H1 (cell line): ENCODE measurements around the gene MUC5B. TPM values are rescaled to one million over a fixed set of nuclear protein-coding genes. Genes with fewer than 3 reads are reported as not detected.

Source experiments
- CTCF ChIA-PET: fragments of 300-600 bp; sonication (Branson Sonifier 250); formaldehyde crosslinking; loops from one replicate; lab custom pipeline; 2021; ENCODE audit not compliant: partially characterized antibody; lab: Charles Lee
- POLR2A ChIA-PET: fragments of 300-600 bp; sonication (Branson Sonifier 250); formaldehyde crosslinking; loops from one replicate; lab custom pipeline; 2021; ENCODE audit warnings: inconsistent platforms; ENCODE audit not compliant: partially characterized antibody; lab: Charles Lee
- DNase-seq, 2 experiments: peaks; one replicate each; pipeline versions ENCODE4 v3.0.0 to v3.0.0-alpha.2; 2010 to 2022; ENCODE audit warnings: low spot score in 2 of 2, low read depth in 1 of 2, mixed read lengths in 1 of 2
- FAIRE-seq: peaks from 2 replicates; lab custom pipeline; 2011; peaks lifted over from hg19 to GRCh38; lab: Jason Lieb, UNC
- H2AFZ ChIP-seq: 2 replicates; pipeline ENCODE4 v1.8.1; 2012; ENCODE audit warnings: low read length, inconsistent platforms
- H2AK5ac ChIP-seq: 2 replicates; pipeline ENCODE4 v1.6.1; 2013; ENCODE audit warnings: low read depth, low read length
- H2BK120ac ChIP-seq: replicated peaks from 2 replicates; pipeline ENCODE3; 2013; ENCODE audit warnings: low read depth, low read length, inconsistent platforms
- H2BK12ac ChIP-seq: 2 replicates; pipeline ENCODE4 v1.6.1; 2013; ENCODE audit warnings: low read depth, low read length
- H2BK15ac ChIP-seq: 2 replicates; pipeline ENCODE4 v1.6.1; 2013; ENCODE audit warnings: low read length
- H2BK20ac ChIP-seq: 2 replicates; pipeline ENCODE4 v1.6.1; 2013; ENCODE audit warnings: low read length
- H2BK5ac ChIP-seq: 2 replicates; pipeline ENCODE4 v1.6.1; 2013; ENCODE audit warnings: low read depth, low read length
- H3K14ac ChIP-seq: 2 replicates; pipeline ENCODE4 v1.6.1; 2013; ENCODE audit warnings: inconsistent platforms; ENCODE audit not compliant: insufficient read length
- H3K18ac ChIP-seq: 2 replicates; pipeline ENCODE4 v1.6.1; 2013; ENCODE audit warnings: low read length; ENCODE audit errors: extremely low read depth
- H3K23ac ChIP-seq: 2 replicates; pipeline ENCODE4 v1.6.1; 2013; ENCODE audit warnings: inconsistent platforms; ENCODE audit not compliant: insufficient read length
- H3K23me2 ChIP-seq: 2 replicates; pipeline ENCODE4 v1.6.1; 2013; ENCODE audit warnings: low read depth, low read length
- H3K27ac ChIP-seq: 2 replicates; pipeline ENCODE4 v1.6.1; 2011; ENCODE audit warnings: low read depth, low read length, inconsistent platforms
- H3K27me3 ChIP-seq, 4 experiments: replicated peaks in 1 of 4; 1 replicate in 1 of 4; 2 replicates in 3 of 4; pipeline versions ENCODE4 v1.6.1 to v1.8.1; 2011 to 2013; ENCODE audit warnings: low read length in 3 of 4, mild to moderate bottlenecking in 3 of 4, inconsistent platforms in 2 of 4, mixed read lengths in 2 of 4, moderate library complexity in 1 of 4; ENCODE audit not compliant: control insufficient read depth in 3 of 4, insufficient read depth in 3 of 4; ENCODE audit errors: extremely low read depth in 1 of 4
- H3K36me3 ChIP-seq, 4 experiments: 2 replicates each; pipeline versions ENCODE4 v1.6.1 to v1.8.1; 2011 to 2013; ENCODE audit warnings: mild to moderate bottlenecking in 4 of 4, low read length in 3 of 4, moderate library complexity in 2 of 4, control low read depth in 1 of 4, inconsistent platforms in 1 of 4; ENCODE audit not compliant: insufficient read depth in 4 of 4, control insufficient read depth in 2 of 4
- H3K4ac ChIP-seq: replicated peaks from 2 replicates; pipeline ENCODE3; 2013; ENCODE audit warnings: low read length, low read depth, mixed read lengths, inconsistent platforms; ENCODE audit not compliant: insufficient read length
- H3K4me1 ChIP-seq, 4 experiments: replicated peaks in 1 of 4; 1 replicate in 1 of 4; 2 replicates in 3 of 4; pipeline versions ENCODE4 v1.6.1 to v1.8.1; 2011 to 2013; ENCODE audit warnings: low read length in 3 of 4, inconsistent platforms in 2 of 4, mixed read lengths in 1 of 4; ENCODE audit not compliant: insufficient read depth in 4 of 4, control insufficient read depth in 3 of 4
- H3K4me2 ChIP-seq, 2 experiments: 2 replicates each; pipeline versions ENCODE4 v1.6.1 to v1.8.1; 2011 to 2013; ENCODE audit warnings: low read depth in 2 of 2, low read length in 2 of 2, control low read depth in 1 of 2, inconsistent platforms in 1 of 2, mild to moderate bottlenecking in 1 of 2; ENCODE audit not compliant: insufficient read depth in 1 of 2
- H3K4me3 ChIP-seq, 4 experiments: fragments of 200-600, 300-600 bp in 1 of 4; sonication (generic), shearing (Covaris generic), sonication (Bioruptor Twin) in 1 of 4; 2 replicates each; pipeline versions ENCODE4 v1.5.1 to v1.8.1; 2011 to 2016; ENCODE audit warnings: low read length in 4 of 4, low read depth in 3 of 4, control low read depth in 2 of 4, inconsistent platforms in 2 of 4, mild to moderate bottlenecking in 2 of 4, mixed read lengths in 1 of 4, moderate library complexity in 1 of 4; ENCODE audit not compliant: insufficient read depth in 2 of 4; ENCODE audit errors: extremely low read depth in 1 of 4
- H3K56ac ChIP-seq: replicated peaks from 2 replicates; pipeline ENCODE3; 2013; ENCODE audit warnings: low read depth, mild to moderate bottlenecking, mixed read lengths, low read length, inconsistent platforms; ENCODE audit not compliant: insufficient read length
- H3K79me1 ChIP-seq: 2 replicates; pipeline ENCODE4 v1.6.1; 2013; ENCODE audit warnings: low read depth, low read length, control low read depth
- H3K79me2 ChIP-seq, 2 experiments: 2 replicates each; pipeline versions ENCODE4 v1.6.1 to v1.8.1; 2012 to 2013; ENCODE audit warnings: low read length in 2 of 2, mild to moderate bottlenecking in 2 of 2, inconsistent platforms in 1 of 2; ENCODE audit not compliant: insufficient read depth in 2 of 2, control insufficient read depth in 1 of 2
- H3K9ac ChIP-seq, 4 experiments: replicated peaks in 1 of 4; 1 replicate in 1 of 4; 2 replicates in 3 of 4; pipeline versions ENCODE4 v1.6.1 to v1.8.1; 2011 to 2013; ENCODE audit warnings: low read depth in 3 of 4, low read length in 3 of 4, control low read depth in 2 of 4, mild to moderate bottlenecking in 2 of 4, moderate library complexity in 2 of 4, inconsistent platforms in 1 of 4; ENCODE audit errors: extremely low read depth in 1 of 4
- H3K9me3 ChIP-seq, 2 experiments: 2 replicates each; pipeline versions ENCODE4 v1.6.1 to v1.8.1; 2012 to 2013; ENCODE audit warnings: mild to moderate bottlenecking in 2 of 2, moderate library complexity in 2 of 2, control low read depth in 1 of 2, inconsistent platforms in 1 of 2, low read depth in 1 of 2, low read length in 1 of 2, mixed read lengths in 1 of 2; ENCODE audit not compliant: insufficient read depth in 2 of 2
- H4K20me1 ChIP-seq, 2 experiments: replicated peaks in 1 of 2; 2 replicates each; pipeline versions ENCODE3 to v1.8.1; 2011 to 2013; ENCODE audit warnings: inconsistent platforms in 2 of 2, low read length in 2 of 2, mild to moderate bottlenecking in 1 of 2; ENCODE audit not compliant: insufficient read depth in 2 of 2, control insufficient read depth in 1 of 2
- H4K5ac ChIP-seq: 2 replicates; pipeline ENCODE4 v1.6.1; 2013; ENCODE audit warnings: low read length, low read depth, mixed read lengths, inconsistent platforms; ENCODE audit not compliant: insufficient read length
- H4K8ac ChIP-seq: 2 replicates; pipeline ENCODE4 v1.8.0; 2013; ENCODE audit warnings: mild to moderate bottlenecking, moderate library complexity, low read length, inconsistent platforms; ENCODE audit not compliant: insufficient read depth; ENCODE audit errors: extremely low read depth
- H4K91ac ChIP-seq: replicated peaks from 2 replicates; pipeline ENCODE3; 2013; ENCODE audit warnings: low read length, mixed read lengths, inconsistent platforms; ENCODE audit not compliant: insufficient read length
- ATF3 ChIP-seq: IDR thresholded peaks from 2 replicates; pipeline ENCODE4 v1.6.1; 2011; ENCODE audit warnings: low read depth, mild to moderate bottlenecking, low read length; ENCODE audit not compliant: insufficient read depth
- CTBP2 ChIP-seq: IDR thresholded peaks from 2 replicates; pipeline ENCODE4 v1.7.0; 2011; ENCODE audit warnings: borderline replicate concordance, mild to moderate bottlenecking, moderate library complexity, mixed read lengths, low read length; ENCODE audit not compliant: insufficient read depth, insufficient read length
- KDM4A ChIP-seq: IDR thresholded peaks from one replicate; pipeline ENCODE4 v1.7.1; 2012; ENCODE audit warnings: low read depth, mild to moderate bottlenecking, moderate library complexity, low read length, inconsistent platforms; ENCODE audit not compliant: severe bottlenecking
- NRF1 ChIP-seq: IDR thresholded peaks from 2 replicates; pipeline ENCODE4 v1.6.1; 2011; ENCODE audit warnings: mild to moderate bottlenecking, low read depth, low read length, improper control_type of control experiment
- POLR2A ChIP-seq, 2 experiments: IDR thresholded peaks; 1 replicate in 1 of 2; 2 replicates in 1 of 2; pipeline ENCODE4 v1.6.1; 2011; ENCODE audit warnings: low read depth in 2 of 2, low read length in 2 of 2, mild to moderate bottlenecking in 2 of 2; ENCODE audit errors: control extremely low read depth in 1 of 2
- POU5F1 ChIP-seq: IDR thresholded peaks from 2 replicates; pipeline ENCODE4 v1.6.1; 2011; ENCODE audit warnings: low read depth, mild to moderate bottlenecking, low read length, moderate library complexity
- RBBP5 ChIP-seq: IDR thresholded peaks from 2 replicates; pipeline ENCODE4 v1.7.1; 2012; ENCODE audit warnings: low read depth, mild to moderate bottlenecking, inconsistent platforms, low read length, moderate library complexity, borderline replicate concordance
- SIX5 ChIP-seq: IDR thresholded peaks from 2 replicates; pipeline ENCODE4 v1.6.1; 2011; ENCODE audit warnings: mild to moderate bottlenecking, low read depth, low read length
- SUZ12 ChIP-seq: fragments of 200-600 bp; sonication (generic); IDR thresholded peaks from 2 replicates; pipeline ENCODE4 v1.6.1; 2012; ENCODE audit warnings: mild to moderate bottlenecking, inconsistent platforms, low read length, moderate library complexity, mixed read lengths
- TAF7 ChIP-seq: optimal IDR thresholded peaks from 2 replicates; pipeline ENCODE3; 2011; ENCODE audit warnings: low read depth, mild to moderate bottlenecking, inconsistent platforms, low read length, moderate library complexity, borderline replicate concordance
- TCF12 ChIP-seq: IDR thresholded peaks from 2 replicates; pipeline ENCODE4 v1.6.1; 2011; ENCODE audit warnings: low read depth, mild to moderate bottlenecking, low read length
- whole genome bisulfite sequencing, 2 experiments: shearing (Covaris generic) in 1 of 2; methylation state at CpG; one replicate each; pipeline versions ENCODE4 v1.1.6 to v1.1.7; 2013 to 2015; ENCODE audit warnings: low lambda C conversion rate in 2 of 2, mixed read lengths in 2 of 2, inconsistent platforms in 1 of 2, low coverage in 1 of 2, missing lambda C conversion rate in 1 of 2; ENCODE audit not compliant: insufficient replicate concordance in 2 of 2, insufficient coverage in 1 of 2, insufficient read length in 1 of 2; ENCODE audit errors: extremely low coverage in 1 of 2, missing lambda C conversion rate in 1 of 2; 5-methylcytosine and 5-hydroxymethylcytosine counted together
- polyA plus RNA-seq, 7 experiments: library from polyadenylated mRNA; depleted of rRNA in 3 of 7; stranded (reverse) in 5 of 7; unstranded in 2 of 7; fragments of >200 nt in 5 of 7; fragments of 200-250 nt in 2 of 7; gene quantifications; 1 replicate in 5 of 7; 2 replicates in 1 of 7; 4 replicates in 1 of 7; pipeline versions ENCODE4 v1.2.1 to v1.2.3, GENCODE V29; 2011 to 2013; ENCODE audit warnings: missing spikeins in 2 of 7, mixed read lengths in 2 of 7
- total RNA-seq: library from RNA; stranded (reverse); fragmentation: NEBNext Ultra II Directional; extraction: Animal tissue kit (Norgen Biotek cat#: 25700); gene quantifications from 2 replicates; pipeline ENCODE4 v1.2.1, GENCODE V29; 2021

MUC5B gene
- total and polyA plus RNA-seq, 2 of the 8 experiments (the other 6 are each of a cell fraction or from before 2014, with no cell fraction given): 0.02 to 0.03 TPM

GRCh38 chr11:1205987-1206331, 16.9 kb upstream of the MUC5B start:
- DNase-seq: no peak
- H2AK5ac ChIP-seq: no peak overlapping the region
- no peak for TF ChIP-seq POU5F1
- no peak for TF ChIP-seq NRF1
- no peak for TF ChIP-seq CTBP2
- TF ChIP-seq RBBP5: no peak
- TF ChIP-seq ATF3: no peak
- no peak for TF ChIP-seq SUZ12
- TF ChIP-seq SIX5: no peak
- TF ChIP-seq TAF7: no peak
- TF ChIP-seq TCF12: no peak
- TF ChIP-seq KDM4A: no peak
- TF ChIP-seq POLR2A (IDR thresholded peaks at IDR 0.05; ENCODE audit: control extremely low read depth in 1 of 2, low read depth in 2 of 2, low read length in 2 of 2): no peak

More at GRCh38 chr11:1205987-1206331, 16.9 kb upstream of the MUC5B start:
- Histone ChIP-seq H3K14ac (no peak overlapping the region), H2BK5ac (no peak overlapping the region), H4K91ac (no peak overlapping the region), H3K18ac (no peak overlapping the region), H3K9ac (no peak overlapping the region), H2BK20ac (no peak overlapping the region), H3K79me1 (no peaks in the 10 kb centered on the region), H3K36me3 (no peaks in the 10 kb centered on the region), H3K9me3 (peaks cover 12 to 33% of the 10 kb centered on the region in 2 experiments; a peak in 3 of 4 replicates), H3K27ac (no peak overlapping the region), H3K4me2 (no peak overlapping the region), H3K4me3 (no peak overlapping the region), H2AFZ (no peak overlapping the region), H2BK15ac (no peak overlapping the region), H4K20me1 (no peaks in the 10 kb centered on the region), H3K4me1 (no peaks in the 10 kb centered on the region; a peak in 1 of 7 replicates), H3K23ac (no peak overlapping the region), H3K56ac (no peak overlapping the region), H3K4ac (no peak overlapping the region), H2BK12ac (no peak overlapping the region), H4K8ac (no peak overlapping the region), H3K27me3 (0 out of 7 replicates have a peak, but pooled peaks cover 0 to 2% (median 0%) of the 10 kb centered on the region in 4 experiments), H2BK120ac (no peak overlapping the region), H4K5ac (no peak overlapping the region), H3K79me2 (no peaks in the 10 kb centered on the region), H3K23me2 (no peaks in the 10 kb centered on the region; the same call in 1 of the 2 replicates)
- POLR2A ChIA-PET: no interaction called here
- CTCF ChIA-PET: interaction anchor here (1.0 to 2.2 kb wide), 3 partner anchors 21 to 71 kb away, joined by 3 to 6 read pairs (median 6); no protein-coding TSS in a partner anchor
- no peak for FAIRE-seq
- WGBS, 2 experiments: 95% methylated on average over 8 of the region's 8 CpGs; no CpG with 5 or more reads in 1 of the 2 experiments
